ENCODE results near the gene AKAP12.

DNA sequence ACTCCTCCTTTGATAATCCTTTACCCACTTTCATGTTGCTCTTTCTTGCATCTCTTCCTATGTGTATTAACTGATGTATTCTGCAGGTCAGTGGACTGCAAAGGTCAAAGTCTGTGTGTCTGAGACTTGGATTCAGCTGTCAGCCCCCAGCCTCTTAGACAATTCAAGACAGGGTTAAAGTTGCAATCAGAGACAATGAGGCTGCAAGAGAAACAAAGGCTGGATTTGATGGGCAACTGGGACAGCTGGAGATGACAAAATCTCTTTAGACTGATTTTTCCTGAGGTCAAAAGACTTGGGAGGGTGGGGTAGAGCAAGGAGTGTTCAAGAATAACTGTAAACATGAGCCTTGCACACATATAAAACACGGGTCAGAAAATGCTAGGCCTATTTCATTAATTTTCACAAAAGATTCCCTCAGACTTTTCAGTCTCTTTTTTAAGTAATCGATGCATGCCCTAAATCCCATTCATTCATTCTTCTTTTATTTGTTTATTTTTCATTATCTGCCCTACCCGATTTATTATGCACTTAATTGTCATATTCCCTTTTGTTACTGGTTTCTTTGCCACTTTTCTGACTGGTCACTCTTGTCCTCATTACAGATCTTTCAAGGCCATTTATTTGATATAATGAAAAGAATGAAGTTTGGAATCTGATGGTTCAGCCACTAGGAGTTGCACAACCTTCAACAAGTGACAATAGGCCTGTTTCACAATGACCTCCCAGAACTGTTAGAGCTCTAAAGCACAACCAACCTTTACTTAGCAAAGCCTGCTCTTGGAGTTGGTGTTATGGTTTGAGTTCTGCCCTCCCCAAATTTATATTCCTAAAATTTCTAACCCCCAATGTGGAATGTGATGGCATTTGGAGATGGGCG lies 33.8 kb upstream of the AKAP12 start:
- TF ChIP-seq POLR2AphosphoS5 (IDR thresholded peaks at IDR 0.05) (no peak), CTCF (IDR thresholded peaks at IDR 0.05; ENCODE audit: poor library complexity, severe bottlenecking) (no peak), TAF1 (IDR thresholded peaks at IDR 0.05; ENCODE audit: low read depth) (no peak), RAD21 (conservative IDR thresholded peaks at IDR 0.05) (no peak), EZH2 (IDR thresholded peaks at IDR 0.05; ENCODE audit: borderline replicate concordance, insufficient read depth, low read length, poor library complexity, severe bottlenecking) (no peak), SMC3 (conservative IDR thresholded peaks at IDR 0.05; ENCODE audit: poor library complexity) (no peak)
- TF ChIP-seq, protein P1, sequence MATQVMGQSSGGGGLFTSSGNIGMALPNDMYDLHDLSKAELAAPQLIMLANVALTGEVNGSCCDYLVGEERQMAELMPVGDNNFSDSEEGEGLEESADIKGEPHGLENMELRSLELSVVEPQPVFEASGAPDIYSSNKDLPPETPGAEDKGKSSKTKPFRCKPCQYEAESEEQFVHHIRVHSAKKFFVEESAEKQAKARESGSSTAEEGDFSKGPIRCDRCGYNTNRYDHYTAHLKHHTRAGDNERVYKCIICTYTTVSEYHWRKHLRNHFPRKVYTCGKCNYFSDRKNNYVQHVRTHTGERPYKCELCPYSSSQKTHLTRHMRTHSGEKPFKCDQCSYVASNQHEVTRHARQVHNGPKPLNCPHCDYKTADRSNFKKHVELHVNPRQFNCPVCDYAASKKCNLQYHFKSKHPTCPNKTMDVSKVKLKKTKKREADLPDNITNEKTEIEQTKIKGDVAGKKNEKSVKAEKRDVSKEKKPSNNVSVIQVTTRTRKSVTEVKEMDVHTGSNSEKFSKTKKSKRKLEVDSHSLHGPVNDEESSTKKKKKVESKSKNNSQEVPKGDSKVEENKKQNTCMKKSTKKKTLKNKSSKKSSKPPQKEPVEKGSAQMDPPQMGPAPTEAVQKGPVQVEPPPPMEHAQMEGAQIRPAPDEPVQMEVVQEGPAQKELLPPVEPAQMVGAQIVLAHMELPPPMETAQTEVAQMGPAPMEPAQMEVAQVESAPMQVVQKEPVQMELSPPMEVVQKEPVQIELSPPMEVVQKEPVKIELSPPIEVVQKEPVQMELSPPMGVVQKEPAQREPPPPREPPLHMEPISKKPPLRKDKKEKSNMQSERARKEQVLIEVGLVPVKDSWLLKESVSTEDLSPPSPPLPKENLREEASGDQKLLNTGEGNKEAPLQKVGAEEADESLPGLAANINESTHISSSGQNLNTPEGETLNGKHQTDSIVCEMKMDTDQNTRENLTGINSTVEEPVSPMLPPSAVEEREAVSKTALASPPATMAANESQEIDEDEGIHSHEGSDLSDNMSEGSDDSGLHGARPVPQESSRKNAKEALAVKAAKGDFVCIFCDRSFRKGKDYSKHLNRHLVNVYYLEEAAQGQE (IDR thresholded peaks at IDR 0.05; ENCODE audit: borderline replicate concordance): no peak

Measured in neural cell (in vitro differentiated cells).